ENCODE results near the gene MMP28.

DNA sequence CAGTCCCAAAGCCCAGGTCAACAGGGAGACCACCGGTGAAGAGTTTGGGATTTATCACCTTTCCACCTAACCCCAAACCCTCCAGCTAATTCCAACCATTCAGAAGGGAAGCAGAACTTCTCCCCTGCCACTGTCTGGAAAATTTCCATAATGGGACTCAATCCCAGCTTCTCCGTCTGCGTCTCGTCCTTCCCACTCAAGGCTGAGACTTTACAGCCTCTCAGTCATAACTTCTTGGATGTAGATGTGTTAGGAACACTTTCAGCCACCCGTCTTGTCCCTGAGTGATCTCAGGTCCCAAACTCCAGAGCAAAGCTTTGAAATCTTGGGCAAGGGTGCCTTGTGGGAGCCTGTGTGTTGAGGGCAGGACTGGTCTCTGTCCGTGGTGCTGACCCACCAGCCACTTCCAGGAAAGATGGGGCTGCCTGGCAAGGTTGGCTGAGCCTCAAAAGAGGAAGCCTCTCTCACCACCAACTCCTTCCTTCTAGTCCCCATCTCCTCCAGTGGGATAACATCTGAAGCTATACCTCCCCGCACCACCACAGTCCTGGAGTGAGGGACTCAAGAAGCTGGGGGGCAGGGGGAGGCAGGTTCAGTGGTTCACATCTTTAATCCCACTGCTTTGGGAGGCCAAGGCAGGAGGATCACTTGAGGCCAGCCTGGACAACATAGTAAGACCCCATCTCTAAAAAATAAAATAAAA is 51.7 kb downstream of the MMP28 start:
- TF ChIP-seq CTCF (conservative IDR thresholded peaks at IDR 0.05) = no peak
- no peak for TF ChIP-seq EZH2 (IDR thresholded peaks at IDR 0.05; ENCODE audit: low read depth)
